Measurements from ENCODE around the gene AKIRIN2.
A peak's percentile ranks its signal among the peaks of the same experiment; 100 is the strongest.

Gene AKIRIN2

GRCh38 chr6:87728706-87729105, 26.7 kb upstream of the AKIRIN2 start:
- no peak for TF ChIP-seq CTCF (IDR thresholded peaks at IDR 0.05; ENCODE audit: extremely low read depth, insufficient read depth, missing control alignments)
- in situ Hi-C loops (cut with MboI; ENCODE audit: low pct_unique_long_range_greater_than_20kb, low sequenced_read_pairs, unreplicated experiment), result no loop called here
- no peak for DNase-seq (ENCODE audit: low spot score)

GRCh38 chr6:87724983-87725811, 23.2 kb upstream of the AKIRIN2 start:
- TF ChIP-seq CTCF (IDR thresholded peaks at IDR 0.05; ENCODE audit: extremely low read depth, insufficient read depth, missing control alignments), result no peak
- DNase-seq (ENCODE audit: low spot score), result peak; percentile 58
- in situ Hi-C loops (cut with MboI; ENCODE audit: low pct_unique_long_range_greater_than_20kb, low sequenced_read_pairs, unreplicated experiment), result no loop called here

- no peak for TF ChIP-seq CTCF (IDR thresholded peaks at IDR 0.05; ENCODE audit: extremely low read depth, insufficient read depth, missing control alignments)
- in situ Hi-C loops (cut with MboI; ENCODE audit: low pct_unique_long_range_greater_than_20kb, low sequenced_read_pairs, unreplicated experiment), result no loop called here
- DNase-seq (ENCODE audit: low spot score), result no peak
Measured at GRCh38 chr6:87723170-87724078, 21.4 kb upstream of the AKIRIN2 start.

- TF ChIP-seq CTCF (IDR thresholded peaks at IDR 0.05; ENCODE audit: extremely low read depth, insufficient read depth, missing control alignments), result no peak
- DNase-seq (ENCODE audit: low spot score), result no peak
- in situ Hi-C loops (cut with MboI; ENCODE audit: low pct_unique_long_range_greater_than_20kb, low sequenced_read_pairs, unreplicated experiment), result no loop called here
Measured at GRCh38 chr6:87722540-87723169, 20.6 kb upstream of the AKIRIN2 start.

GRCh38 chr6:87721311-87721710, 19.3 kb upstream of the AKIRIN2 start:
- DNase-seq (ENCODE audit: low spot score), result no peak
- in situ Hi-C loops (cut with MboI; ENCODE audit: low pct_unique_long_range_greater_than_20kb, low sequenced_read_pairs, unreplicated experiment), result no loop called here
- no peak for TF ChIP-seq CTCF (IDR thresholded peaks at IDR 0.05; ENCODE audit: extremely low read depth, insufficient read depth, missing control alignments)

- no peak for TF ChIP-seq CTCF (IDR thresholded peaks at IDR 0.05; ENCODE audit: extremely low read depth, insufficient read depth, missing control alignments)
- in situ Hi-C loops (cut with MboI; ENCODE audit: low pct_unique_long_range_greater_than_20kb, low sequenced_read_pairs, unreplicated experiment), result no loop called here
- no peak for DNase-seq (ENCODE audit: low spot score)
Measured at GRCh38 chr6:87718662-87719433, 16.8 kb upstream of the AKIRIN2 start.
